HL-60 (cell line): Measurements from ENCODE around the gene ARMCX2.
"Not testable (repeated sequence)": the region's sequence is repeated elsewhere in the genome, so short reads cannot be mapped to it uniquely, and the experiment has no call there.

ENCODE experiments used
- GABPA ChIP-seq: IDR thresholded peaks from 2 replicates; pipeline ENCODE4 v1.6.1; 2012; ENCODE audit warnings: low read depth
- POLR2AphosphoS5 ChIP-seq: IDR thresholded peaks from 2 replicates; pipeline ENCODE4 v1.6.1; 2012; ENCODE audit warnings: low read depth
- TF ChIP-seq, protein P1 (sequence below): IDR thresholded peaks from one replicate; pipeline ENCODE4 v1.5.1; 2011; ENCODE audit warnings: low read length, control low read depth, inconsistent platforms; ENCODE audit not compliant: insufficient read depth
- TF ChIP-seq, protein P2 (sequence below): IDR thresholded peaks from 2 replicates; pipeline ENCODE4 v1.6.1; 2012; ENCODE audit warnings: low read depth; ENCODE audit not compliant: insufficient replicate concordance

DNA sequence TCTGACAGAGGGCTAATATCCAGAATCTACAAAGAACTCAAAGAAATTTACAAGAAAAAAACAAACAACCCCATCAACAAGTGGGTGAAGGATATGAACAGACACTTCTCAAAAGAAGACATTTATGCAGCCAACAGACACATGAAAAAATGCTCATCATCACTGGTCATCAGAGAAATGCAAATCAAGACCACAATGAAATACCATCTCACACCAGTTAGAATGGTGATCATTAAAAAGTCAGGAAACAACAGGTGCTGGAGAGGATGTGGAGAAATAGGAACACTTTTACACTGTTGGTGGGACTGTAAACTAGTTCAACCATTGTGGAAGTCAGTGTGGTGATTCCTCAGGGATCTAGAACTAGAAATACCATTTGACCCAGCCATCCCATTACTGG, 11.9 kb downstream of the ARMCX2 start:
- TF ChIP-seq, protein P1, sequence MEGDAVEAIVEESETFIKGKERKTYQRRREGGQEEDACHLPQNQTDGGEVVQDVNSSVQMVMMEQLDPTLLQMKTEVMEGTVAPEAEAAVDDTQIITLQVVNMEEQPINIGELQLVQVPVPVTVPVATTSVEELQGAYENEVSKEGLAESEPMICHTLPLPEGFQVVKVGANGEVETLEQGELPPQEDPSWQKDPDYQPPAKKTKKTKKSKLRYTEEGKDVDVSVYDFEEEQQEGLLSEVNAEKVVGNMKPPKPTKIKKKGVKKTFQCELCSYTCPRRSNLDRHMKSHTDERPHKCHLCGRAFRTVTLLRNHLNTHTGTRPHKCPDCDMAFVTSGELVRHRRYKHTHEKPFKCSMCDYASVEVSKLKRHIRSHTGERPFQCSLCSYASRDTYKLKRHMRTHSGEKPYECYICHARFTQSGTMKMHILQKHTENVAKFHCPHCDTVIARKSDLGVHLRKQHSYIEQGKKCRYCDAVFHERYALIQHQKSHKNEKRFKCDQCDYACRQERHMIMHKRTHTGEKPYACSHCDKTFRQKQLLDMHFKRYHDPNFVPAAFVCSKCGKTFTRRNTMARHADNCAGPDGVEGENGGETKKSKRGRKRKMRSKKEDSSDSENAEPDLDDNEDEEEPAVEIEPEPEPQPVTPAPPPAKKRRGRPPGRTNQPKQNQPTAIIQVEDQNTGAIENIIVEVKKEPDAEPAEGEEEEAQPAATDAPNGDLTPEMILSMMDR = not testable (repeated sequence)
- TF ChIP-seq, protein P2, sequence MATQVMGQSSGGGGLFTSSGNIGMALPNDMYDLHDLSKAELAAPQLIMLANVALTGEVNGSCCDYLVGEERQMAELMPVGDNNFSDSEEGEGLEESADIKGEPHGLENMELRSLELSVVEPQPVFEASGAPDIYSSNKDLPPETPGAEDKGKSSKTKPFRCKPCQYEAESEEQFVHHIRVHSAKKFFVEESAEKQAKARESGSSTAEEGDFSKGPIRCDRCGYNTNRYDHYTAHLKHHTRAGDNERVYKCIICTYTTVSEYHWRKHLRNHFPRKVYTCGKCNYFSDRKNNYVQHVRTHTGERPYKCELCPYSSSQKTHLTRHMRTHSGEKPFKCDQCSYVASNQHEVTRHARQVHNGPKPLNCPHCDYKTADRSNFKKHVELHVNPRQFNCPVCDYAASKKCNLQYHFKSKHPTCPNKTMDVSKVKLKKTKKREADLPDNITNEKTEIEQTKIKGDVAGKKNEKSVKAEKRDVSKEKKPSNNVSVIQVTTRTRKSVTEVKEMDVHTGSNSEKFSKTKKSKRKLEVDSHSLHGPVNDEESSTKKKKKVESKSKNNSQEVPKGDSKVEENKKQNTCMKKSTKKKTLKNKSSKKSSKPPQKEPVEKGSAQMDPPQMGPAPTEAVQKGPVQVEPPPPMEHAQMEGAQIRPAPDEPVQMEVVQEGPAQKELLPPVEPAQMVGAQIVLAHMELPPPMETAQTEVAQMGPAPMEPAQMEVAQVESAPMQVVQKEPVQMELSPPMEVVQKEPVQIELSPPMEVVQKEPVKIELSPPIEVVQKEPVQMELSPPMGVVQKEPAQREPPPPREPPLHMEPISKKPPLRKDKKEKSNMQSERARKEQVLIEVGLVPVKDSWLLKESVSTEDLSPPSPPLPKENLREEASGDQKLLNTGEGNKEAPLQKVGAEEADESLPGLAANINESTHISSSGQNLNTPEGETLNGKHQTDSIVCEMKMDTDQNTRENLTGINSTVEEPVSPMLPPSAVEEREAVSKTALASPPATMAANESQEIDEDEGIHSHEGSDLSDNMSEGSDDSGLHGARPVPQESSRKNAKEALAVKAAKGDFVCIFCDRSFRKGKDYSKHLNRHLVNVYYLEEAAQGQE = not testable (repeated sequence)
- not testable (repeated sequence) for TF ChIP-seq GABPA, POLR2AphosphoS5
